Endothelial cell of umbilical vein (primary cell): ENCODE data around the gene CHPF2. TPM values are rescaled to one million over a fixed set of nuclear protein-coding genes. Genes with fewer than 3 reads are reported as not detected.

Source experiments
- BruUV-seq: library from RNA; stranded (reverse); fragments of 400-500 nt; replicated peaks from 2 replicates; lab custom pipeline; 2021; lab: Mats Ljungman, UMichigan
- CTCF ChIA-PET: fragments of 300-600, 350-600 bp; sonication (Branson Sonifier 250); formaldehyde crosslinking; loops from one replicate; lab custom pipeline; 2021; ENCODE audit warnings: antibody characterized with exemption, inconsistent platforms; lab: Charles Lee
- POLR2A ChIA-PET: fragments of 300-600, 350-600 bp; sonication (Branson Sonifier 250); formaldehyde crosslinking; loops from one replicate; lab custom pipeline; 2021; ENCODE audit warnings: antibody characterized with exemption, inconsistent platforms; lab: Charles Lee
- DNase-seq: peaks from one replicate; pipeline ENCODE4 v3.0.0-alpha.2; 2011; ENCODE audit warnings: low read depth, low spot score
- FAIRE-seq: peaks from 2 replicates; lab custom pipeline; 2011; peaks lifted over from hg19 to GRCh38; lab: Jason Lieb, UNC
- H2AFZ ChIP-seq: 2 replicates; pipeline ENCODE4 v1.6.0; 2012; ENCODE audit warnings: low read depth, low read length, control low read depth, inconsistent platforms
- H3K27ac ChIP-seq: 2 replicates; pipeline ENCODE4 v1.5.1; 2011; ENCODE audit warnings: low read depth, mild to moderate bottlenecking, control low read depth, low read length, moderate library complexity; ENCODE audit not compliant: insufficient read depth
- H3K27me3 ChIP-seq, 2 experiments: 2 replicates each; pipeline versions ENCODE4 v1.6.0 to v1.6.1; 2011; ENCODE audit warnings: low read length in 2 of 2, mixed read lengths in 1 of 2; ENCODE audit not compliant: control insufficient read depth in 2 of 2, insufficient read depth in 2 of 2
- H3K36me3 ChIP-seq, 2 experiments: 2 replicates in 1 of 2; 3 replicates in 1 of 2; pipeline ENCODE4 v1.5.1; 2011; ENCODE audit warnings: low read length in 2 of 2, mild to moderate bottlenecking in 1 of 2, moderate library complexity in 1 of 2; ENCODE audit not compliant: control insufficient read depth in 2 of 2, insufficient read depth in 2 of 2; ENCODE audit errors: extremely low read depth in 1 of 2
- H3K4me1 ChIP-seq: 3 replicates; pipeline ENCODE4 v1.5.1; 2011; ENCODE audit warnings: mild to moderate bottlenecking, low read length; ENCODE audit not compliant: control insufficient read depth, insufficient read depth; ENCODE audit errors: extremely low read depth
- H3K4me2 ChIP-seq: 2 replicates; pipeline ENCODE4 v1.6.1; 2011; ENCODE audit warnings: low read length, control low read depth, mixed read lengths; ENCODE audit not compliant: insufficient read depth
- H3K4me3 ChIP-seq, 3 experiments: fragments of 200-600 bp in 1 of 3; sonication (generic), shearing (Covaris generic) in 1 of 3; replicated peaks in 1 of 3; 2 replicates each; pipeline ENCODE4 v1.5.1; 2011 to 2016; ENCODE audit warnings: control low read depth in 3 of 3, low read length in 3 of 3, mild to moderate bottlenecking in 2 of 3, inconsistent platforms in 1 of 3, low read depth in 1 of 3, moderate library complexity in 1 of 3; ENCODE audit not compliant: insufficient read depth in 1 of 3
- H3K79me2 ChIP-seq: 2 replicates; pipeline ENCODE4 v1.6.0; 2012; ENCODE audit warnings: low read length, inconsistent platforms; ENCODE audit not compliant: control insufficient read depth, insufficient read depth
- H3K9ac ChIP-seq: replicated peaks from 2 replicates; pipeline ENCODE3; 2011; ENCODE audit warnings: low read length, control low read depth; ENCODE audit not compliant: insufficient read depth; ENCODE audit errors: extremely low read depth
- H3K9me1 ChIP-seq: replicated peaks from 3 replicates; pipeline ENCODE4 v1.6.0; 2011; ENCODE audit warnings: mild to moderate bottlenecking, low read length; ENCODE audit not compliant: control insufficient read depth, insufficient read depth; ENCODE audit errors: extremely low read depth
- H3K9me3 ChIP-seq: replicated peaks from 2 replicates; pipeline ENCODE4 v1.5.1; 2012; ENCODE audit warnings: low read length, inconsistent platforms; ENCODE audit not compliant: control insufficient read depth, insufficient read depth
- H4K20me1 ChIP-seq: replicated peaks from 2 replicates; pipeline ENCODE3; 2011; ENCODE audit warnings: mild to moderate bottlenecking, low read length; ENCODE audit not compliant: control insufficient read depth, insufficient read depth; ENCODE audit errors: extremely low read depth
- CTCF ChIP-seq, 2 donors: IDR thresholded peaks; 1 replicate in 1 of 2; 2 replicates in 1 of 2; pipeline ENCODE4 v1.5.1; 2011; ENCODE audit warnings: low read length in 2 of 2, mild to moderate bottlenecking in 2 of 2, moderate library complexity in 2 of 2, control low read depth in 1 of 2, inconsistent platforms in 1 of 2, low read depth in 1 of 2; ENCODE audit not compliant: insufficient read depth in 1 of 2; ENCODE audit errors: extremely low read depth in 1 of 2
- EZH2 ChIP-seq: IDR thresholded peaks from 2 replicates; pipeline ENCODE4 v1.6.1; 2012; ENCODE audit warnings: borderline replicate concordance, low read depth, mild to moderate bottlenecking, moderate library complexity, low read length, inconsistent platforms; ENCODE audit not compliant: severe bottlenecking
- FOS ChIP-seq: IDR thresholded peaks from 2 replicates; pipeline ENCODE4 v1.6.1; 2011; ENCODE audit warnings: mild to moderate bottlenecking, low read length, moderate library complexity, borderline replicate concordance; ENCODE audit not compliant: insufficient read depth
- GATA2 ChIP-seq: IDR thresholded peaks from 2 replicates; pipeline ENCODE4 v1.7.0; 2011; ENCODE audit warnings: low read depth, mild to moderate bottlenecking, moderate library complexity, mixed read lengths, low read length; ENCODE audit not compliant: insufficient read length, insufficient read depth
- JUN ChIP-seq: IDR thresholded peaks from 2 replicates; pipeline ENCODE4 v1.6.1; 2011; ENCODE audit warnings: borderline replicate concordance, low read depth; ENCODE audit not compliant: insufficient read length, insufficient read depth
- MAX ChIP-seq: IDR thresholded peaks from 2 replicates; pipeline ENCODE4 v1.6.1; 2011; ENCODE audit not compliant: insufficient read depth, insufficient read length
- MYC ChIP-seq: IDR thresholded peaks from one replicate; pipeline ENCODE4 v1.6.1; 2011; ENCODE audit warnings: mild to moderate bottlenecking, low read depth, low read length
- POLR2A ChIP-seq: IDR thresholded peaks from 2 replicates; pipeline ENCODE4 v1.6.1; 2012; ENCODE audit warnings: low read depth, mild to moderate bottlenecking, control low read depth, low read length
- POLR2AphosphoS5 ChIP-seq: IDR thresholded peaks from 2 replicates; pipeline ENCODE4 v1.6.1; 2012; ENCODE audit warnings: low read depth, mild to moderate bottlenecking, control low read depth, low read length, moderate library complexity; ENCODE audit not compliant: insufficient read depth
- dilution Hi-C: fragments of 300-500 bp; cut with MboI; formaldehyde crosslinking; loops from one replicate; pipeline ENCODE4 v1.15.0; 2019; ENCODE audit warnings: low sequenced_read_pairs; ENCODE audit not compliant: extremely low pct_ligation_motif_present
- intact Hi-C: fragments of 100-400 bp; cut with micrococcal nuclease; formaldehyde crosslinking; loops from one replicate; pipeline ENCODE4 v1.10.0; 2022
- polyA plus RNA-seq, 4 experiments: library from polyadenylated mRNA; depleted of rRNA in 3 of 4; stranded (reverse) in 3 of 4; unstranded in 1 of 4; fragments of >200 nt; gene quantifications; 2 replicates each; pipeline versions ENCODE4 v1.2.1 to v1.2.3, GENCODE V29; 2011 to 2012; ENCODE audit warnings: missing spikeins in 1 of 4
- total RNA-seq: library from RNA; stranded (reverse); gene quantifications from 2 replicates; pipeline ENCODE4 v1.2.3, GENCODE V29; 2021

The CHPF2 gene
- total and polyA plus RNA-seq, 2 donors (not counting 3 experiments of a cell fraction or from before 2014, with no cell fraction given) = 72.8 to 75.0 TPM

- ChIA-PET POLR2A (no interaction called here), CTCF (interaction anchor here (0.7 kb wide), 1 partner anchor 22 kb away, joined by 3 read pairs; the partner anchor contains the start of gene ABCF2)
- no TSS peak for BruUV-seq
- Histone ChIP-seq H3K4me1 (peaks cover 15% of the 10 kb centered on the region), H3K9me1 (no peaks in the 10 kb centered on the region), H3K9ac (no peak overlapping the region), H3K36me3 (no peaks in the 10 kb centered on the region), H2AFZ (peak overlapping the region; percentile 75), H3K27ac (no peak overlapping the region), H3K4me2 (peak overlapping the region; percentile 55), H3K27me3 (peaks cover 0 to 6% of the 10 kb centered on the region in 2 experiments), H3K79me2 (no peaks in the 10 kb centered on the region), H3K9me3 (no peaks in the 10 kb centered on the region), H3K4me3 (peak overlapping the region in 2 of 3 experiments; percentile 21 to 57), H4K20me1 (no peaks in the 10 kb centered on the region)
- TF ChIP-seq JUN (no peak), POLR2A (no peak), POLR2AphosphoS5 (no peak), GATA2 (no peak), FOS (no peak), CTCF (IDR thresholded peaks at IDR 0.05; ENCODE audit: extremely low read depth in 1 of 2, insufficient read depth in 1 of 2, low read depth in 1 of 2, low read length in 2 of 2) (no peak), MYC (no peak), EZH2 (no peak), MAX (no peak)
- peak; percentile 56 for DNase-seq
- FAIRE-seq = no peak
- intact Hi-C loops (no loop called here), dilution Hi-C loops (no loop called here)
Observed at GRCh38 chr7:151249034-151249731, 16.9 kb downstream of the CHPF2 start.
